Mucosa of rectum (tissue), 2 donors: ENCODE measurements around the gene CACNA1B.
"Not testable (repeated sequence)": the region's sequence is repeated elsewhere in the genome, so short reads cannot be mapped to it uniquely, and the experiment has no call there.

Experiments used
- H3K27ac ChIP-seq, 2 donors: one replicate each; pipeline ENCODE4 v1.7.0; 2013; ENCODE audit warnings: inconsistent platforms in 2 of 2, low read depth in 2 of 2, low read length in 2 of 2
- H3K27me3 ChIP-seq, 2 donors: one replicate each; pipeline ENCODE4 v1.7.0; 2013; ENCODE audit warnings: low read length in 2 of 2; ENCODE audit not compliant: control insufficient read depth in 2 of 2, insufficient read depth in 2 of 2
- H3K36me3 ChIP-seq, 2 donors: one replicate each; pipeline ENCODE4 v1.7.0; 2013; ENCODE audit warnings: low read length in 2 of 2; ENCODE audit not compliant: control insufficient read depth in 2 of 2, insufficient read depth in 2 of 2
- H3K4me1 ChIP-seq, 2 donors: one replicate each; pipeline ENCODE4 v1.7.0; 2013; ENCODE audit warnings: low read length in 2 of 2, mild to moderate bottlenecking in 1 of 2; ENCODE audit not compliant: control insufficient read depth in 2 of 2, insufficient read depth in 2 of 2
- H3K4me3 ChIP-seq, 2 donors: one replicate each; pipeline ENCODE4 v1.7.0; 2013; ENCODE audit warnings: low read length in 2 of 2
- H3K9ac ChIP-seq, 2 donors: one replicate each; pipeline ENCODE4 v1.7.0; 2013; ENCODE audit warnings: low read length in 2 of 2, low read depth in 1 of 2, mild to moderate bottlenecking in 1 of 2
- H3K9me3 ChIP-seq, 2 donors: one replicate each; pipeline ENCODE4 v1.7.0; 2013; ENCODE audit warnings: low read length in 2 of 2; ENCODE audit not compliant: control insufficient read depth in 2 of 2
- donor health status: healthy.
- donor health status: Normal muscosa, but diverticular disease.

CACNA1B gene

GRCh38 chr9:137889966-137890365 lies 12.4 kb downstream of the CACNA1B start:
- not testable (repeated sequence) for H3K9ac ChIP-seq, H3K36me3 ChIP-seq, H3K4me3 ChIP-seq, H3K9me3 ChIP-seq, H3K27me3 ChIP-seq, H3K27ac ChIP-seq, H3K4me1 ChIP-seq

GRCh38 chr9:137890768-137891587 lies 13.4 kb downstream of the CACNA1B start:
- H3K9ac ChIP-seq, H3K27ac ChIP-seq, H3K4me3 ChIP-seq, H3K4me1 ChIP-seq, H3K27me3 ChIP-seq, H3K36me3 ChIP-seq, H3K9me3 ChIP-seq: not testable (repeated sequence)

- Histone ChIP-seq H3K9ac (no peak overlapping the region), H3K36me3 (no peaks in the 10 kb centered on the region), H3K4me1 (no peaks in the 10 kb centered on the region), H3K4me3 (no peak overlapping the region), H3K27ac (no peak overlapping the region), H3K9me3 (no peaks in the 10 kb centered on the region), H3K27me3 (peaks cover 0 to 2% of the 10 kb centered on the region in 2 donors)
Measured at GRCh38 chr9:137891588-137892423, 14.2 kb downstream of the CACNA1B start.

- no peak overlapping the region for H3K27ac ChIP-seq
- H3K9ac ChIP-seq: no peak overlapping the region
- H3K27me3 ChIP-seq: peaks cover 0 to 2% of the 10 kb centered on the region in 2 donors
- H3K4me1 ChIP-seq: no peaks in the 10 kb centered on the region
- no peaks in the 10 kb centered on the region for H3K9me3 ChIP-seq
- no peaks in the 10 kb centered on the region for H3K36me3 ChIP-seq
- H3K4me3 ChIP-seq: no peak overlapping the region
Measured at GRCh38 chr9:137892424-137893191, 15.0 kb downstream of the CACNA1B start.

GRCh38 chr9:137893670-137894069 lies 16.1 kb downstream of the CACNA1B start:
- H3K27me3 ChIP-seq: peaks cover 0 to 2% of the 10 kb centered on the region in 2 donors

GRCh38 chr9:137899551-137900360 lies 22.2 kb downstream of the CACNA1B start:
- no peaks in the 10 kb centered on the region for H3K9me3 ChIP-seq
- H3K4me3 ChIP-seq: no peak overlapping the region
- no peaks in the 10 kb centered on the region for H3K4me1 ChIP-seq
- H3K27ac ChIP-seq: no peak overlapping the region
- no peaks in the 10 kb centered on the region for H3K36me3 ChIP-seq
- no peak overlapping the region for H3K9ac ChIP-seq
- H3K27me3 ChIP-seq: peaks cover 0 to 2% of the 10 kb centered on the region in 2 donors

More at GRCh38 chr9:137893670-137894069, 16.1 kb downstream of the CACNA1B start:
- no peaks in the 10 kb centered on the region for H3K4me1 ChIP-seq
- H3K4me3 ChIP-seq: no peak overlapping the region
- H3K9me3 ChIP-seq: no peaks in the 10 kb centered on the region
- H3K36me3 ChIP-seq: no peaks in the 10 kb centered on the region
- H3K9ac ChIP-seq: no peak overlapping the region
- H3K27ac ChIP-seq: no peak overlapping the region

GRCh38 chr9:137900584-137901310 lies 23.2 kb downstream of the CACNA1B start:
- Histone ChIP-seq H3K27ac (no peak overlapping the region), H3K36me3 (no peaks in the 10 kb centered on the region), H3K9ac (no peak overlapping the region), H3K27me3 (peaks cover 0 to 2% of the 10 kb centered on the region in 2 donors), H3K4me1 (no peaks in the 10 kb centered on the region), H3K4me3 (no peak overlapping the region), H3K9me3 (no peaks in the 10 kb centered on the region)

- Histone ChIP-seq H3K27ac (no peak overlapping the region), H3K27me3 (peaks cover 0 to 2% of the 10 kb centered on the region in 2 donors), H3K9ac (no peak overlapping the region), H3K4me3 (no peak overlapping the region), H3K36me3 (no peaks in the 10 kb centered on the region), H3K4me1 (no peaks in the 10 kb centered on the region), H3K9me3 (no peaks in the 10 kb centered on the region)
Measured at GRCh38 chr9:137902646-137903045, 25.1 kb downstream of the CACNA1B start.

- Histone ChIP-seq H3K27ac (no peak overlapping the region), H3K9ac (no peak overlapping the region), H3K27me3 (peaks cover 0 to 2% of the 10 kb centered on the region in 2 donors), H3K4me1 (no peaks in the 10 kb centered on the region), H3K4me3 (no peak overlapping the region), H3K36me3 (no peaks in the 10 kb centered on the region), H3K9me3 (no peaks in the 10 kb centered on the region)
Measured at GRCh38 chr9:137905740-137906139, 28.2 kb downstream of the CACNA1B start.
